ENCODE measurements around the gene FUT1.

The FUT1 gene

DNA sequence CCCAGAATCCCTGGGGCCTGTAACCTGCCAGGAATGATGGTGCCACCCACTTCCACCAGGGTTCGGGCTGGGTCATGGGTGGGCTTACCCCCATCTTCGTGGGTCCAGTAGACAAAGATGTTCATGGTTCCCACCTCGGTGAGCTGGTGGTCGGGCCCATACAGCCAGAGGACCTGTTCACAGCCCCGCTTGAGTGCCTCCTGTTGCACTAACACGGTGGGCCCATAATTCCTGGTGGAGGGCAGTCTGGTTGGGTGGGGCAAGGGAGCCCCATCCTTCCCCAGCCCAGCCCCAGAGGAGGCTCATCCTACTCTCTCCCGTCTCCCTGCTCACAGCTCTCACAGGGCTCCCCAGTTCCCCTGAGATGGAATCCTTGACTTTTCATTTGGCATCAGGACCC, 44.7 kb upstream of the FUT1 start:
- no peak overlapping the region for H3K9ac ChIP-seq (ENCODE audit: low read length)
- no peak overlapping the region for H2AFZ ChIP-seq (ENCODE audit: low read length)
- no peaks in the 10 kb centered on the region for H4K20me1 ChIP-seq (ENCODE audit: insufficient read depth, low read length)
- H3K79me2 ChIP-seq (ENCODE audit: low read length): no peaks in the 10 kb centered on the region
- H3K4me1 ChIP-seq (ENCODE audit: low read length): no peaks in the 10 kb centered on the region
- no peaks in the 10 kb centered on the region for H3K9me3 ChIP-seq (replicated peaks; ENCODE audit: insufficient read depth, low read length)
- TF ChIP-seq EZH2phosphoT487 (IDR thresholded peaks at IDR 0.05; ENCODE audit: low read length) (no peak), EZH2 (optimal IDR thresholded peaks at IDR 0.05; ENCODE audit: low read depth, low read length) (no peak)
- TF ChIP-seq, protein P1, sequence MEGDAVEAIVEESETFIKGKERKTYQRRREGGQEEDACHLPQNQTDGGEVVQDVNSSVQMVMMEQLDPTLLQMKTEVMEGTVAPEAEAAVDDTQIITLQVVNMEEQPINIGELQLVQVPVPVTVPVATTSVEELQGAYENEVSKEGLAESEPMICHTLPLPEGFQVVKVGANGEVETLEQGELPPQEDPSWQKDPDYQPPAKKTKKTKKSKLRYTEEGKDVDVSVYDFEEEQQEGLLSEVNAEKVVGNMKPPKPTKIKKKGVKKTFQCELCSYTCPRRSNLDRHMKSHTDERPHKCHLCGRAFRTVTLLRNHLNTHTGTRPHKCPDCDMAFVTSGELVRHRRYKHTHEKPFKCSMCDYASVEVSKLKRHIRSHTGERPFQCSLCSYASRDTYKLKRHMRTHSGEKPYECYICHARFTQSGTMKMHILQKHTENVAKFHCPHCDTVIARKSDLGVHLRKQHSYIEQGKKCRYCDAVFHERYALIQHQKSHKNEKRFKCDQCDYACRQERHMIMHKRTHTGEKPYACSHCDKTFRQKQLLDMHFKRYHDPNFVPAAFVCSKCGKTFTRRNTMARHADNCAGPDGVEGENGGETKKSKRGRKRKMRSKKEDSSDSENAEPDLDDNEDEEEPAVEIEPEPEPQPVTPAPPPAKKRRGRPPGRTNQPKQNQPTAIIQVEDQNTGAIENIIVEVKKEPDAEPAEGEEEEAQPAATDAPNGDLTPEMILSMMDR (IDR thresholded peaks at IDR 0.05; ENCODE audit: low read length): no peak
- H3F3A ChIP-seq (ENCODE audit: insufficient read depth, low read length): no peaks in the 10 kb centered on the region
- H3K27me3 ChIP-seq (replicated peaks; ENCODE audit: insufficient read depth, low read length): no peaks in the 10 kb centered on the region
- no peak overlapping the region for H3K27ac ChIP-seq (ENCODE audit: low read length)
- no peak overlapping the region for H3K4me3 ChIP-seq (ENCODE audit: low read length)
- H3K9me2 ChIP-seq (replicated peaks; ENCODE audit: insufficient read depth, low read length): no peaks in the 10 kb centered on the region
- DNase-seq: no peak
- H3K4me2 ChIP-seq (ENCODE audit: low read depth, low read length): no peak overlapping the region
- no peaks in the 10 kb centered on the region for H3K36me3 ChIP-seq (replicated peaks; ENCODE audit: insufficient read depth, low read length)

GRCh38 chr19:48796298-48797083, 44.0 kb upstream of the FUT1 start:
- TF ChIP-seq EZH2phosphoT487 (IDR thresholded peaks at IDR 0.05; ENCODE audit: low read length) (no peak), EZH2 (optimal IDR thresholded peaks at IDR 0.05; ENCODE audit: low read depth, low read length) (no peak)
- TF ChIP-seq, protein P1 (IDR thresholded peaks at IDR 0.05; ENCODE audit: low read length): no peak
- Histone ChIP-seq H3F3A (ENCODE audit: insufficient read depth, low read length) (no peaks in the 10 kb centered on the region), H3K9me2 (replicated peaks; ENCODE audit: insufficient read depth, low read length) (no peaks in the 10 kb centered on the region), H3K79me2 (ENCODE audit: low read length) (no peaks in the 10 kb centered on the region), H2AFZ (ENCODE audit: low read length) (no peak overlapping the region), H4K20me1 (ENCODE audit: insufficient read depth, low read length) (no peaks in the 10 kb centered on the region), H3K4me2 (ENCODE audit: low read depth, low read length) (no peak overlapping the region), H3K9ac (ENCODE audit: low read length) (no peak overlapping the region), H3K9me3 (replicated peaks; ENCODE audit: insufficient read depth, low read length) (no peaks in the 10 kb centered on the region), H3K27me3 (replicated peaks; ENCODE audit: insufficient read depth, low read length) (no peaks in the 10 kb centered on the region), H3K27ac (ENCODE audit: low read length) (no peak overlapping the region), H3K36me3 (replicated peaks; ENCODE audit: insufficient read depth, low read length) (no peaks in the 10 kb centered on the region), H3K4me3 (ENCODE audit: low read length) (no peak overlapping the region), H3K4me1 (ENCODE audit: low read length) (no peaks in the 10 kb centered on the region)
- DNase-seq: no peak

GRCh38 chr19:48795685-48796070, 43.2 kb upstream of the FUT1 start:
- no peaks in the 10 kb centered on the region for H3K4me1 ChIP-seq (ENCODE audit: low read length)
- H2AFZ ChIP-seq (ENCODE audit: low read length): no peak overlapping the region
- H3F3A ChIP-seq (ENCODE audit: insufficient read depth, low read length): no peaks in the 10 kb centered on the region
- TF ChIP-seq EZH2phosphoT487 (IDR thresholded peaks at IDR 0.05; ENCODE audit: low read length) (no peak), EZH2 (optimal IDR thresholded peaks at IDR 0.05; ENCODE audit: low read depth, low read length) (no peak)
- TF ChIP-seq, protein P1 (IDR thresholded peaks at IDR 0.05; ENCODE audit: low read length): no peak
- H4K20me1 ChIP-seq (ENCODE audit: insufficient read depth, low read length): no peaks in the 10 kb centered on the region
- no peaks in the 10 kb centered on the region for H3K36me3 ChIP-seq (replicated peaks; ENCODE audit: insufficient read depth, low read length)
- no peak overlapping the region for H3K9ac ChIP-seq (ENCODE audit: low read length)
- H3K27ac ChIP-seq (ENCODE audit: low read length): no peak overlapping the region
- no peaks in the 10 kb centered on the region for H3K27me3 ChIP-seq (replicated peaks; ENCODE audit: insufficient read depth, low read length)
- H3K9me2 ChIP-seq (replicated peaks; ENCODE audit: insufficient read depth, low read length): no peaks in the 10 kb centered on the region
- peak overlapping the region; percentile 55; the same call in 1 of the 2 replicates for H3K4me3 ChIP-seq (ENCODE audit: low read length)
- no peak for DNase-seq
- H3K9me3 ChIP-seq (replicated peaks; ENCODE audit: insufficient read depth, low read length): no peaks in the 10 kb centered on the region
- H3K79me2 ChIP-seq (ENCODE audit: low read length): no peaks in the 10 kb centered on the region
- peak overlapping the region; percentile 36; the same call in 1 of the 2 replicates for H3K4me2 ChIP-seq (ENCODE audit: low read depth, low read length)
